Mesenchymal stem cell (in vitro differentiated cells and primary cell): ENCODE data around the gene TMEM141.

ENCODE experiments used
- DNase-seq: peaks from one replicate; pipeline ENCODE4 v3.0.0-alpha.2; 2013
- H2AFZ ChIP-seq: one replicate; pipeline ENCODE4 v1.6.1; 2013; ENCODE audit warnings: low read depth, mild to moderate bottlenecking, control low read depth, inconsistent platforms, low read length, moderate library complexity
- H2AK5ac ChIP-seq: 2 replicates; pipeline ENCODE4 v1.6.1; 2013; ENCODE audit warnings: low read length, moderate library complexity, mild to moderate bottlenecking, inconsistent platforms; ENCODE audit not compliant: severe bottlenecking
- H2BK120ac ChIP-seq: one replicate; pipeline ENCODE4 v1.6.1; 2013; ENCODE audit warnings: low read depth, mild to moderate bottlenecking, inconsistent platforms, low read length, moderate library complexity
- H2BK12ac ChIP-seq, 2 experiments: one replicate each; pipeline ENCODE4 v1.6.1; 2013; ENCODE audit warnings: inconsistent platforms in 2 of 2, low read length in 2 of 2, mild to moderate bottlenecking in 2 of 2, moderate library complexity in 2 of 2, control low read depth in 1 of 2
- H2BK15ac ChIP-seq: one replicate; pipeline ENCODE4 v1.6.1; 2013; ENCODE audit warnings: mild to moderate bottlenecking, low read depth, inconsistent platforms; ENCODE audit not compliant: poor library complexity, severe bottlenecking
- H2BK5ac ChIP-seq: 2 replicates; pipeline ENCODE4 v1.6.1; 2013; ENCODE audit warnings: low read depth, mild to moderate bottlenecking, low read length, control low read depth, inconsistent platforms; ENCODE audit not compliant: poor library complexity, severe bottlenecking
- H3K14ac ChIP-seq, 2 experiments: one replicate each; pipeline ENCODE4 v1.6.1; 2013; ENCODE audit warnings: inconsistent platforms in 2 of 2, low read length in 2 of 2, control low read depth in 1 of 2, mild to moderate bottlenecking in 1 of 2, moderate library complexity in 1 of 2
- H3K18ac ChIP-seq, 2 experiments: one replicate each; pipeline ENCODE4 v1.6.1; 2013; ENCODE audit warnings: inconsistent platforms in 2 of 2, low read length in 2 of 2, control low read depth in 1 of 2, low read depth in 1 of 2, mild to moderate bottlenecking in 1 of 2
- H3K23ac ChIP-seq, 2 experiments: one replicate each; pipeline ENCODE4 v1.6.1; 2013; ENCODE audit warnings: inconsistent platforms in 2 of 2, low read length in 2 of 2, mild to moderate bottlenecking in 2 of 2, moderate library complexity in 2 of 2, control low read depth in 1 of 2
- H3K27ac ChIP-seq: 2 replicates; pipeline ENCODE4 v1.5.1; 2013; ENCODE audit warnings: mild to moderate bottlenecking, moderate library complexity, low read length, control low read depth, inconsistent platforms; ENCODE audit not compliant: poor library complexity, severe bottlenecking
- H3K27me3 ChIP-seq, 2 experiments: 2 replicates each; pipeline versions ENCODE4 v1.6.1 to v1.7.0; 2013; ENCODE audit warnings: low read length in 2 of 2, mild to moderate bottlenecking in 2 of 2, moderate library complexity in 2 of 2, control low read depth in 1 of 2, inconsistent platforms in 1 of 2; ENCODE audit not compliant: control insufficient read depth in 1 of 2, insufficient read depth in 1 of 2
- H3K36me3 ChIP-seq, 2 experiments: 2 replicates each; pipeline versions ENCODE4 v1.6.1 to v1.7.0; 2013; ENCODE audit warnings: low read length in 2 of 2, control low read depth in 1 of 2, inconsistent platforms in 1 of 2, low read depth in 1 of 2, mild to moderate bottlenecking in 1 of 2; ENCODE audit not compliant: insufficient read depth in 2 of 2, control insufficient read depth in 1 of 2
- H3K4ac ChIP-seq, 2 experiments: one replicate each; pipeline ENCODE4 v1.6.1; 2013; ENCODE audit warnings: inconsistent platforms in 2 of 2, low read length in 2 of 2, mild to moderate bottlenecking in 2 of 2, moderate library complexity in 2 of 2, control low read depth in 1 of 2, low read depth in 1 of 2
- H3K4me1 ChIP-seq: 2 replicates; pipeline ENCODE4 v1.6.1; 2013; ENCODE audit warnings: low read depth, low read length, control low read depth; ENCODE audit not compliant: control insufficient read depth, insufficient read depth
- H3K4me2 ChIP-seq: 2 replicates; pipeline ENCODE4 v1.6.1; 2013; ENCODE audit warnings: low read length, mild to moderate bottlenecking, inconsistent platforms; ENCODE audit not compliant: poor library complexity, severe bottlenecking
- H3K4me3 ChIP-seq, 2 experiments: 2 replicates each; pipeline versions ENCODE4 v1.5.1 to v1.7.0; 2013; ENCODE audit warnings: low read length in 2 of 2, mild to moderate bottlenecking in 2 of 2, control low read depth in 1 of 2, low read depth in 1 of 2; ENCODE audit not compliant: insufficient read depth in 1 of 2
- H3K79me1 ChIP-seq: replicated peaks from 2 replicates; pipeline ENCODE4 v1.6.1; 2013; ENCODE audit warnings: mild to moderate bottlenecking, control low read depth, low read length, inconsistent platforms; ENCODE audit not compliant: poor library complexity, severe bottlenecking
- H3K9ac ChIP-seq: 2 replicates; pipeline ENCODE4 v1.7.0; 2013; ENCODE audit warnings: mild to moderate bottlenecking, low read length, moderate library complexity
- H3K9me3 ChIP-seq: 2 replicates; pipeline ENCODE4 v1.7.0; 2013; ENCODE audit warnings: mild to moderate bottlenecking, low read length; ENCODE audit not compliant: control insufficient read depth
- H4K8ac ChIP-seq: one replicate; pipeline ENCODE4 v1.6.1; 2013; ENCODE audit warnings: inconsistent platforms, mild to moderate bottlenecking, low read length, moderate library complexity
- H4K91ac ChIP-seq: one replicate; pipeline ENCODE4 v1.6.1; 2013; ENCODE audit warnings: mild to moderate bottlenecking, low read length, inconsistent platforms
- WGBS: methylation state at CpG from one replicate; pipeline ENCODE4 v1.1.7; 2013; ENCODE audit warnings: mixed read lengths; 5-methylcytosine and 5-hydroxymethylcytosine counted together

The TMEM141 gene

DNA sequence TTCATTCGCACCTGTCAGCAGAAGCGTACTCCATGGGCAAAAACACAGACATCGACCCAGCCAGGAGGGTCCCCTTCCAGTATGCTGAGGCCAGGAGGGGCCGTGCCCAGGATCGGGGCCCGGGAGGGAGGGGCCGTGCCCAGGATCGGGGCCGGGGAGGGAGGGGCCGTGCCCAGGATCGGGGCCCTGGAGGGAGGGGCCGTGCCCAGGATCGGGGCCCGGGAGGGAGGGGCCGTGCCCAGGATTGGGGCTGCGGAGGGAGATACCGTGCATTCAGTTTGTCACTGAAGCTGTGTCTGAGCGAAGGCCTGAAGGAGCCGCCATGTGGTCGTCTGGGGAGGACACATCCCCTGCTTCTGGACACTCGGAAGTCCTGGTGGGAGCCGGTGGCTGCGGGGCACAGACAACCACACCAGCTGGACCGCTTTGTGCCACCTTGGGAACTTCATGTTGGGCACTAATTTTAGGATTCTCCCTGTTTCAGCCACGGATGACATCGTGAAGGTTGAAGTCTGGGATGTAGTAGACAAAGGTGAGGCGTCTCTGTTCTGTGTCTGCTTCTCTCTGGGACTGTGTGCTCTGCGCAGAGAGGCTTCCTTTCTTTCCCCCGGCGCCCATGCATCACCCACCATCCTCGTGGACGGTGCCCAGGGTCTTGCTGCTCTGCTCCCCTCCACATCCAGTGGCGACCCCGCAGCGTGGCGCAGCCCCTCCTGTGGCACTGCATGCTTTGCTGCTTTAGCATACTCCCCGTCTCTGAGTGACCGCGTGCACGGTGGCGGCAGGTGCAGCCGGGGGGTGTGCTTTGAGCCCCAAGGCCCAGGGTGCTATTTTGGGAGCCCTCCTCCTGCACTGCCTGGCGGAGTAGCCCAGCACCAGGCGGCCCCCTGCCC is 34.4 kb downstream of the TMEM141 start:
- 96% methylated on average over 44 of the region's 44 CpGs for WGBS
- H2BK12ac ChIP-seq = no peak overlapping the region

DNA sequence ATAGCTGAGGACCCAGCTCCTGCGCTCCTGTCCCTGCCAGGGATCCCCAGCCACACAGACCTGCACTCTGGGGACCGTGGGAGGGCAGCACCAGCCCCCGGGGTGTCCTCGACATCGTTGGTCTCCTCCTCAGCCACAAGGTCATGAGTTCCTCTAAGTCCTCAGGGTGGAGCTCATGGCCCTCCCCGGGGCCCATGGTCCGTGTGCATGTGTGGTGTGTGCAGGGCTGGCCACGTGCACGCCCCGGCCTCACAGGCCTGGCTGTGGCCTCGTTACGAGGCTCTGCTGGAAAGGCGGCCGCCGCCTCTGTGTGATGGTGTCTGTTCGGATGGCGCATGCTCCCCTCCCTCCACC is 35.0 kb downstream of the TMEM141 start:
- Histone ChIP-seq H3K4ac (no peak overlapping the region), H3K4me2 (no peak overlapping the region)
- WGBS = 98% methylated on average over 17 of the region's 17 CpGs

More for the DNA sequence above, 34.4 kb downstream of the TMEM141 start:
- no peaks in the 10 kb centered on the region for H3K9me3 ChIP-seq
- H2BK5ac ChIP-seq = no peak overlapping the region
- no peak overlapping the region for H3K4me2 ChIP-seq
- no peak overlapping the region for H3K23ac ChIP-seq
- H2BK120ac ChIP-seq = no peak overlapping the region
- no peak overlapping the region for H4K8ac ChIP-seq
- H3K79me1 ChIP-seq = peaks cover 66% of the 10 kb centered on the region
- H3K27ac ChIP-seq = no peak overlapping the region
- no peak overlapping the region for H3K9ac ChIP-seq
- no peaks in the 10 kb centered on the region for H3K27me3 ChIP-seq
- H2BK15ac ChIP-seq = no peak overlapping the region
- no peak overlapping the region for H4K91ac ChIP-seq
- DNase-seq = no peak
- H3K4ac ChIP-seq = no peak overlapping the region
- H3K4me1 ChIP-seq = peaks cover 11% of the 10 kb centered on the region
- H3K14ac ChIP-seq = no peak overlapping the region
- no peak overlapping the region for H3K18ac ChIP-seq
- H3K36me3 ChIP-seq = peaks cover 60 to 93% of the 10 kb centered on the region in 2 experiments
- H2AK5ac ChIP-seq = no peak overlapping the region
- H2AFZ ChIP-seq = no peak overlapping the region
- H3K4me3 ChIP-seq = no peak overlapping the region

DNA sequence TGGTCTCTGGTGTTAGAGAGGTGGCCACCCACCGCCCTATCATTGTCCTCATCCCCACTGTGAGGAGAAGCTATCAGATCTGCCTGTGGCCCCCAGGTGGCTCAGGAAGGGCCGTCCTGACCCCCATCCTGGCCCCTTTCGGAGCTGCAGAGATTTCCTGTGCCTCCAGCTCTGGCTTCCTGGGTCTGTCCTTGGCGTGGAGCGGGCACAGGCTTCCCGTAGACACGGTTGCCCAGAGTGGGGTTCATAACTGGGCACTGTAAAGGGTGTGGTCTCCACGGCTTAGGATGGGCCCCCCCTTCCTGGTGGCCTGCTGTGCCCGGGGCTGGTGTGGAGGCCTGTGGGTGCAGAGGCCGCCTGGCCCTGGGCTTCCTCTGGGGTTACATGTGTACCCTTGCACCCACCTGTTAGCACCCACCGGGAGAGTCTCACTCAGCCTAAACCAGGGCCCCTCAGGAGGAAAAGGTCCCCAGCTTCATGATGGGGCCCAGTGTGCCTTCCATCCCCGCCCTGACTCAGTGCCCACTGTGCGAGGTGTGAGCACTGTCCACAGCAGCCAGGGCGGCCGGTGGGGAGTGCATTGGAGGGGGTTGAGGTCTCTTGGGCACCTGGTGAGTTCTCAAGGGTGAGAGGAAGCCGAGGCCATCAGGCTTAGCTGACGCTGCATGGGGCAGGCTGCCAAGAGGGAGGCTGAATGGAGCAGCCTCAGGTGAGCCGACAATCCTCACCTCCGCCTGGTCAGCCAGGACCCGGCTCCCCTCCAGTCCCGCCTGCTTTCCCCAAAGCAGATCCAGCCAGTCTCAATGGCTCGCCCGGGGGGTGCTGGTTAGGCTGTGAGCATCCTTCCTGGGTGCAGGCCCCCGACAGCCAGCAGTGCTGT is 35.8 kb downstream of the TMEM141 start:
- Histone ChIP-seq H2BK120ac (no peak overlapping the region), H3K4me2 (no peak overlapping the region), H3K4me3 (no peak overlapping the region), H2BK12ac (no peak overlapping the region), H2AFZ (no peak overlapping the region), H3K4ac (no peak overlapping the region), H3K14ac (no peak overlapping the region), H3K79me1 (peaks cover 65% of the 10 kb centered on the region), H2AK5ac (no peak overlapping the region), H4K8ac (no peak overlapping the region), H3K36me3 (peaks cover 72 to 96% of the 10 kb centered on the region in 2 experiments), H3K27me3 (no peaks in the 10 kb centered on the region), H3K23ac (no peak overlapping the region), H3K27ac (no peak overlapping the region), H3K4me1 (peaks cover 4% of the 10 kb centered on the region), H4K91ac (peak overlapping the region; percentile 15), H3K9me3 (no peaks in the 10 kb centered on the region), H2BK5ac (no peak overlapping the region), H3K18ac (no peak overlapping the region), H3K9ac (no peak overlapping the region), H2BK15ac (no peak overlapping the region)
- no peak for DNase-seq
- WGBS = 97% methylated on average over 24 of the region's 24 CpGs

More for the DNA sequence above, 35.0 kb downstream of the TMEM141 start:
- no peak overlapping the region for H3K9ac ChIP-seq
- H3K27ac ChIP-seq = no peak overlapping the region
- H4K8ac ChIP-seq = no peak overlapping the region
- H3K18ac ChIP-seq = no peak overlapping the region
- no peak overlapping the region for H4K91ac ChIP-seq
- H3K23ac ChIP-seq = no peak overlapping the region
- no peak for DNase-seq
- no peak overlapping the region for H2BK12ac ChIP-seq
- H3K9me3 ChIP-seq = no peaks in the 10 kb centered on the region
- no peaks in the 10 kb centered on the region for H3K27me3 ChIP-seq
- H3K79me1 ChIP-seq = peaks cover 64% of the 10 kb centered on the region
- H2BK5ac ChIP-seq = no peak overlapping the region
- H2AK5ac ChIP-seq = no peak overlapping the region
- H3K4me1 ChIP-seq = peaks cover 9% of the 10 kb centered on the region
- H3K4me3 ChIP-seq = no peak overlapping the region
- no peak overlapping the region for H2BK120ac ChIP-seq
- H3K36me3 ChIP-seq = peaks cover 66 to 96% of the 10 kb centered on the region in 2 experiments
- H2BK15ac ChIP-seq = no peak overlapping the region
- no peak overlapping the region for H2AFZ ChIP-seq
- H3K14ac ChIP-seq = no peak overlapping the region
